Measurements from ENCODE around the gene SENP8. TPM values are rescaled to one million over a fixed set of nuclear protein-coding genes. Genes with fewer than 3 reads are reported as not detected.

Gene SENP8
- total and polyA plus RNA-seq, 2 of the 8 experiments (the other 6 are each of a cell fraction or from before 2014, with no cell fraction given), result 4.1 to 6.0 TPM

DNA sequence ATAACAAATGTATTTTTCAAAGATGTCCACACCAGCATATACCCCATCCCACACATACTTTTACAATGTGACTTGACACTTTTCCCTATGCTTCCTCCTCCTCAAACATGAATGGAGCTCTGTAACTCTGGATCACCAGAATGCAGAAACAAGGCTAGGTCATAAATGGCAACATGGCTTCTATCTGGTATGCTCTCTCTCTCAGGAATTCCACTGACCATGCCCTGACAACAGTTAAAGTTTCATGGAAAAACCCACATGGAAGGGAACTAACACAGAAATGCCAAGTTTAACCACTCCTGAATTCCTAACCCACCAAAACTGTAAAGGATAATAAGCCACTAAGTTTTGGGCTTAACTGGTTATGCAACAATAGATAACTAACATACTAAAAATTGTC is 20.2 kb upstream of the SENP8 start (continued):
- no peak for TF ChIP-seq CTCF (IDR thresholded peaks at IDR 0.05; ENCODE audit: control extremely low read depth in 1 of 3, insufficient read depth in 1 of 3, low read depth in 1 of 3, low read length in 3 of 3)
